SH-SY5Y (cell line): Measurements from ENCODE around the gene EXD3.

Experiments used
- GATA2 ChIP-seq: IDR thresholded peaks from 2 replicates; pipeline ENCODE4 v1.6.1; 2011; ENCODE audit warnings: mild to moderate bottlenecking, low read depth, low read length
- GATA3 ChIP-seq: IDR thresholded peaks from 2 replicates; pipeline ENCODE4 v1.6.1; 2011; ENCODE audit warnings: low read depth, mild to moderate bottlenecking, low read length, moderate library complexity

- TF ChIP-seq GATA2 (no peak), GATA3 (no peak)
These were observed 26.7 kb downstream of the EXD3 start for GRCh38 chr9:137396227-137396626.
